ENCODE data around the gene WHRN.

WHRN gene

GRCh38 chr9:114395768-114396167, 109.5 kb downstream of the WHRN start:
- DNase-seq: no peak

GRCh38 chr9:114395334-114395617, 110.0 kb downstream of the WHRN start:
- no peak for DNase-seq

- no peak for DNase-seq
Observed at GRCh38 chr9:114394523-114395333, 110.5 kb downstream of the WHRN start.

- DNase-seq: no peak
Observed at GRCh38 chr9:114392749-114393112, 112.5 kb downstream of the WHRN start.

- DNase-seq: no peak
Observed at GRCh38 chr9:114390952-114391351, 114.3 kb downstream of the WHRN start.

- DNase-seq: no peak
Observed at GRCh38 chr9:114389612-114390368, 115.5 kb downstream of the WHRN start.

- DNase-seq: no peak
Observed at GRCh38 chr9:114388764-114389375, 116.4 kb downstream of the WHRN start.

GRCh38 chr9:114388357-114388682, 117.0 kb downstream of the WHRN start:
- no peak for DNase-seq

- DNase-seq: peak; percentile 86
Observed at GRCh38 chr9:114387680-114388356, 117.5 kb downstream of the WHRN start, which contains the start of gene AKNA. AKNA (minus strand) TSS chr9:114387982; CDS start chr9:114381333, 6,649 bp downstream.

- no peak for DNase-seq
Observed at GRCh38 chr9:114386886-114387679, 118.2 kb downstream of the WHRN start.

GRCh38 chr9:114386361-114386885, 118.8 kb downstream of the WHRN start:
- DNase-seq: no peak

GRCh38 chr9:114385397-114386181, 119.7 kb downstream of the WHRN start:
- peak; percentile 94 for DNase-seq

GRCh38 chr9:114384836-114385396, 120.4 kb downstream of the WHRN start:
- DNase-seq: no peak

- no peak for DNase-seq
Observed at GRCh38 chr9:114384341-114384740, 120.9 kb downstream of the WHRN start.

GRCh38 chr9:114383521-114384231, 121.6 kb downstream of the WHRN start:
- no peak for DNase-seq

GRCh38 chr9:114382699-114383520, 122.4 kb downstream of the WHRN start:
- peak; percentile 85 for DNase-seq

- no peak for DNase-seq
Observed at GRCh38 chr9:114378883-114379282, 126.4 kb downstream of the WHRN start.

GRCh38 chr9:114378016-114378415, 127.3 kb downstream of the WHRN start:
- DNase-seq: no peak

- DNase-seq: no peak
Observed at GRCh38 chr9:114376586-114377445, 128.5 kb downstream of the WHRN start.
